GM12875 (cell line): ENCODE data around the gene PGAP3.

Experiments
- H3K4me3 ChIP-seq: one replicate; pipeline ENCODE4 v1.5.1; 2011; ENCODE audit warnings: low read depth, low read length, control low read depth
- CTCF ChIP-seq: IDR thresholded peaks from 2 replicates; pipeline ENCODE4 v1.5.1; 2011; ENCODE audit warnings: low read depth, mild to moderate bottlenecking, control low read depth, inconsistent platforms, low read length, moderate library complexity, borderline replicate concordance; ENCODE audit not compliant: insufficient read depth

Gene PGAP3

GRCh38 chr17:39624313-39624712, 63.5 kb downstream of the PGAP3 start:
- TF ChIP-seq CTCF = no peak
- no peak overlapping the region for H3K4me3 ChIP-seq

GRCh38 chr17:39623356-39623950, 64.4 kb downstream of the PGAP3 start:
- H3K4me3 ChIP-seq = no peak overlapping the region
- peak; percentile 95 for TF ChIP-seq CTCF

- TF ChIP-seq CTCF = no peak
- no peak overlapping the region for H3K4me3 ChIP-seq
These were observed 65.4 kb downstream of the PGAP3 start for GRCh38 chr17:39622380-39623006.

GRCh38 chr17:39621523-39622379, 66.1 kb downstream of the PGAP3 start:
- no peak overlapping the region for H3K4me3 ChIP-seq
- TF ChIP-seq CTCF = peak; percentile 100
